ENCODE measurements around the gene RNASE4.
A peak's percentile ranks its signal among the peaks of the same experiment; 100 is the strongest.

RNASE4 gene

DNA sequence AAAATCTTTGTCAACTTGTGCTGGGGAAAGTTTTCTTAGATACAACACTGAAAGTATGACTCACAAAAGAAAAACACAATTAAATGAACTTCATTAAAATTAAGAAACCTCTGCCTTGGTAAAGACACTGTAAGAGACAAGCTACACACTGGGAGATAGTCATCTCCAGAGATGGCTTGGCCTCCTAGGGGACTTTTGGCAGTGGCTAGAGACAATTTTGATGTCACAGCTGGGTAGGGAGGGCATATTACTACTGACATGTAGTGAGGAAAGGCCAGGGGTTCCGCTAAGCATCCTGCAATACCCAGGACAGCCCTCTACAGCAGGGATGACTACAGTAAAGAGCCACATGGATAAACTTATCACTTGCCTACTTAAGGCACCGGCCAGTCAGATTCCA is 8.7 kb upstream of the RNASE4 start:
- no peak for DNase-seq (ENCODE audit: low read depth)

DNA sequence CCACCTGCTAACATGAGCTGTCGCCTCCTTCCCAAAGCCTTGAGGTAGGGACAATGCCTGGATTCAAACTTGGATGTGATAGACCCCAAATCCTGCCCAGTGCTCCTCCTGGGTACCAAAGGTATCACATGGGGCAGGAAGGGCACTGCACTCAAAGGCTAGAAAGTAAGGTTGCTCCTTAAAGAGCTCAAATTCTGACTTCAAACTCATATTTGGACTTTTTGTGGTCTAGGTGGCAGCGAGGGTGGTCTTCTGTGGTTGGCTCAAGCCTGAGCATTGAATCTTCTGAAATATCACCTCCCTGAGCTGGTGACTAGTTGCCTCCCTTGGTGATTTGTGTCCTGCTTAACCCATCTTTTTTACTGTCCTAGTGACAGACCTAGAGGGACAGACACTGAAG is 8.3 kb upstream of the RNASE4 start:
- no peak for DNase-seq (ENCODE audit: low read depth)

DNA sequence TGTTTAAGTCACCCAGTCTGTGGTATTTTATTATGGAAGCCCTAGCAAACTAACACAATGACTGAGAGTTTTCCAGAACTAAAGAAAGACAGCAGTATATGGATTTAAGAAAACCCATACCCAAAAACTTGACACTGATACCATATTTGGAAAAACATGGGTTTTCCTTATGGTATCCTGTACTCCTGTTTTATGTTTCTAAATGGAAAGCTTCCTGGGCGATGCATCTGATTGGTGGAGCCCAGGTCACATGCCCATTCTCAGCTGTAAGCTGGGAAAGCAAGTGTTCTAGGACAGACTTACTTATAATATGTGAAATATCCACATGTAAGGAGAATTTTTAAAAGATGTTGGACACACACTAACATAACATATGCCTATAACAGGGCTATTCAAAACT is 4.5 kb upstream of the RNASE4 start:
- DNase-seq (ENCODE audit: low read depth): no peak

DNA sequence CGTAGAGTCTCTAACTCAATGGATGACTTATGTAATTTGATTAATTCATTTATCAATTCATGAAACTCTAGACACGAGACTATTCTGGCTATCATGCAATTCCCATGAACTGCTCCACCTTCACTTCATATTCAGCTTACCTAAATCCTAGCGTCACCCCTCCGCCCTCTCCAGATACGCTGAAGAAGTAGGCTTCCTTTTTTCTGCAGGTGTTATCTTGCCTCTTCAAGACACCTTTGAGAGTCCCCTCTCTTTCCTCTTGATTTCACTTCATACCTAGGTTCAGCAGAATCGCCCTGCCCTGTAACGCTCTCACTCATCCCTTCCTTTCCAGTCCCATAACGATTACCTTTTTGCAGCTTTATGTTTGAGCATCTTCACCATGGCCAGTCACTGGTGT is 4.0 kb upstream of the RNASE4 start:
- no peak for DNase-seq (ENCODE audit: low read depth)

DNA sequence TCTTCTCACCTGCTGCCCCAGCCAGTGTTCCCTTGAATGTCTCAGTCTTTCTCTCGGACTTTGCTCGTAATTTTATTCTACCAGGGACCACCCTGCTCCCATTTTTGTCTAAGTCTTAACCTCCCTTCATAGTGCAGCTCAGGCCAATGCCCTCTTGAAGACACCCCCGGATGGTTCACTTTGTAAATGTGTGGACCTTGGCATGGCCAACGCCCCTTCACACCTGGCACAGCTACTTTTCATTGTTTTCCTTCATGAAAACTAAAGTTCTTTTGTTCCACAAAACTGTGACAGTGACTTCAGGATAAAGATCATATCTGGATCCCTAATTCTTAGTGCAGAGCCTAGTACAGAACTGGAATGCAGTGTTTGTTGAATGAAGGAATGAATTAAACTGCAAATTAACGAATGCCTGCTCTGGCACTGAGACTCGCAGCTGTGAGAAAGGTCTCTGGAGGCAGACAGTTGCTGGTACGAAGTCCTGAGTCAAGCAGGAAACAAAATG is 3.5 kb upstream of the RNASE4 start:
- DNase-seq (ENCODE audit: low read depth): no peak

DNA sequence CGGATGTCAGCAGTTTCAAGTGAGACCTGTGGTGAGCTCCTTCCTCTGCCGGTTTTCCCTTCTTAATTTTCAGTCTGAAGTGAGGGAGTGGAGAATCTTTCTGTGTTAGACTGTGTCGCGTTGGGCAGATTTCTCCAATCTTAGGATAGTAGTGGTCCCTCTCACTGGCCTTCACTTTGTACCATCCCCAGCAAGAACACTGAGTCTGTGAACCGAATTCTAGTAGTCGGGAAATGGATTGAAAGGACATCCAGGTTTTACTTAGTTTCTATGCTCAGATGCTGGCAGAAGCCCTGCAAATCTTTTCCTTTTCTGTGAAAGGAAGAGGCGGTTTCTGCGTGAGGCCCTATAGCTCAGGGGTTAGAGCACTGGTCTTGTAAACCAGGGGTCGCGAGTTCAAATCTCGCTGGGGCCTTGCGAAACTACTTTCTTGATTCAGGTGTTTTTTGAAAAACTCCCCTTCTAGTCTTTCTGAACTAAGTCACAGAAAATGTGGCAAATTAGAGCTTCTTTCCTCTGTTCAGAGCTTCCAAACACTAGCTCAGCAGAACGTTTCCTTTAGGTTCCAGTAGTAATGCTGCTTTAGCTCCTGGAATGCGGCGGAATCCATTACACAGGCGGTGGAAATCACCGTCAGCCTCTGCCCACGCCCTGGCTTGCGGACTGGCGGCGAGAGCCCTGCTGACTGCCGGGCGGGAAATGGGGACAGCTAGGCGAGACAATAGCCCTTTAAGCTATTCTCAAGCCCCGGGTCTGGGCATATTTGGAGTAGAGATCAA is 2.8 kb upstream of the RNASE4 start:
- DNase-seq (ENCODE audit: low read depth): peak; percentile 68

DNA sequence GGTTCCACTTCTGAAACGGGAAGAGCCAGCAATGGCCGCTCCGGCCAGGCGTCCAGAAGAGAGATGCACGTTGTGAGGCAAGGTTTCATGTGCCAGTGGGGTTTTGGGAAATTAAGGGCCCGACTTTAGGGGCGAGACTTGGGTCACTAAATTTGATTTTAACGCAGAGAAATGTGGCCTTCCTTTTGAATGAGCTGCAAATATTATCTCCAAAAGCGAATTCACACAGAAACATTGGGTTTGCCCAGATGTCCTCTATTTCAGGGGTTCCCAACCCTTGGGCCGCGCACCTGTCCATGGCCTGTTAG is 2.3 kb upstream of the RNASE4 start:
- no peak for DNase-seq (ENCODE audit: low read depth)

DNA sequence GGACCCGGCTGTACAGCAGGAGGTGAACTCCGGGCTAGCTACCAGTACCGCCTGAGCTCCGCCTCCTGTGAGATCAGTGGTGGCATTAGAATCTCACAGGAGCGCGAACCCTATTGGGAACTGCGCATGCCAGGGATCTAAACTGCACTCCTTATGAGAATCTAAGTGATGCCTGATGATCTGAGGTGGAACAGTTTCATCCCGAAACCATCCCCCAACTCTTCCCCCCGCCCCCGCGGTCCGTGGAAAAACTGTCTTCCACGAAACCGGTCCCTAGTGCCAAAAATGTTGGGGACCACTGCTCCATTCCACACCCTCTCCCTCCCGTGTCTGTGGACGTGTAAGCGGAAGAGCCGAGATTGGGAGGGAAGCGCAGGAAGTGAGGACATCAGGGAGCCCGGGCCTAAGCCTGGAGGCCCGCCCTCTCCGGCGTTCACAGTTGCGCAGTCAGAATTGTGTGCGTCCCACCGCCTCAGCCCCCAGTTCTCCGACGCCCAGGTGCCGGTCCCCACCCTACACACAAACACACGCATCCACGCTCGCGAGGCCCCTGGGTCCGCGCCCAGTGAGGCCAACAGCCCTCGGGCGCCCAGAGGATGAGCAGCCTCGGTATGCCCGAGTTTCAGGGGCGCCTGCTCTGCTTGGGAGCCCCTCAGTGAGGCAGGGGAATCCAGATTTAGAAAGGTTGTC is 1.8 kb upstream of the RNASE4 start:
- DNase-seq (ENCODE audit: low read depth): peak; percentile 80

DNA sequence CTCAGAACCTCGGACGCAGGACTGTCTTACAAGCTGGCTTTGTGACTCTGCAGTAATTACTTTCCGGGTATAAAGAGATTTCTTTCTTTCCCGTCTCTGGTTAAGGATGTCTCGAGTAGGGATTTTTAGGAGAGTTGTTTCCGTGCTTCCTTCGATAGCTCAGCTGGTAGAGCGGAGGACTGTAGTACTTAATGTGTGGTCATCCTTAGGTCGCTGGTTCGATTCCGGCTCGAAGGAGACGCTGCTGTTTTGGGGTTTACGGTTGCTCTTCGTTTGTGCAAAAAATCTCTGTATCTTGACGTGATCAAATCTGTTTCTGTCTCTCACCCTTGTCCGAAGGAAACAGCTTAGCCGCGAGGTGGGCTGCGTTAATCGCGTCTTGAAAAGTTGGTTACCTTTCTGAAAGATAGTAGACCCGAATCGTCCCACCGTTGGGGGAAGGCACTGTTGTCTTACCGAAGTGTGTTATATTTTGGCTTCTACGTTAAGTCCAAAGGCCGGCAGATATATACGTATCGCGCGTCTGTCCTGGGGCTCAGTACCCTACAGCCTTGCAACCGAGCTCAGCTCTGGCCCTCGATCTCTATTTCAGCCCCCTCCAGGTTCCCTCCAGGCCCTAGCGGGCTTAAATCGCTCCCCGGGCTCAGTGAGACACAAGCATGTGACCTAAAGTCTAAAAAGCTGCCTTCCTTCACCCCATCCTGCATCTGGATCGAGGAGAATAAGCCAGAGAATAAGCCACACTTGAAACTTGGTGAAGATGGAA is 1.1 kb upstream of the RNASE4 start:
- DNase-seq (ENCODE audit: low read depth): peak; percentile 87

DNA sequence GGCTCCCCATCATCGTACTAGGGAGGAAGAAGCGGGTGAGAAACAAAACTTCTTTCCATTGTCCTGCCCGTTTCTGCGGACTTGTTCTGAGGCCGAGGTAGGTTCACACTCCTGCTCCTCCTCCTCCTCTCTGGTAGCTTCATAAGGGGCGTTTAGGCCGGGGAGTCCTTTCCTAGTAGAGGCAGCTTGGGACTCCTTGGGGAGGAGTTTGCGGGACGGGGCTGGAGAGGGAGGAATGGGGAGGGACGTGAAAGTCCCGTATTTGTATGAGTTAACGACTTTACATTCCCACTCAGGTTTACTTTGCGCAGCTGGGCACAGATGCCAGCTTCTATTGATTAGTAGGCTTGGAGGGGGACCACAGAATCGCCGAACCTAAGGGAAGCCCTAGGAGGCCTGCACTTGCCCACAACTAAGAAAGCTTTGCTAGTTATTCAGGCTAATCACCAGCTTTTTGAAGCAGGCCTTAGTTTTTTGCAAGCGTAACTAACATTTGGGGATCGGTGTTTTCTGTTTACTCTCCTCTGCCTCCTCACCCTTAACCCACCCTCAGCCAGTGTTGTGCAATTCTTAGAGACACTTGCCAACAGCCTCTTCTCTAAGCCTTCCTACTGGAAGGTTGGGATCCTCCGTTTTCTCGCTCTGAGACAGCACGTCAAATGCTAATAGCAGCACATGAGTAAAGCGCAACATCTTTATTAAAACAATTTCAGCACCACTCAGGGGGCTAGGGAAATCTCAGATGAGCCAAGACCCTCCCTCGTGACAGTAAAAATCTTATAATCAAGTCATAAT is 499 bp downstream of the RNASE4 start:
- DNase-seq (ENCODE audit: low read depth): no peak

DNA sequence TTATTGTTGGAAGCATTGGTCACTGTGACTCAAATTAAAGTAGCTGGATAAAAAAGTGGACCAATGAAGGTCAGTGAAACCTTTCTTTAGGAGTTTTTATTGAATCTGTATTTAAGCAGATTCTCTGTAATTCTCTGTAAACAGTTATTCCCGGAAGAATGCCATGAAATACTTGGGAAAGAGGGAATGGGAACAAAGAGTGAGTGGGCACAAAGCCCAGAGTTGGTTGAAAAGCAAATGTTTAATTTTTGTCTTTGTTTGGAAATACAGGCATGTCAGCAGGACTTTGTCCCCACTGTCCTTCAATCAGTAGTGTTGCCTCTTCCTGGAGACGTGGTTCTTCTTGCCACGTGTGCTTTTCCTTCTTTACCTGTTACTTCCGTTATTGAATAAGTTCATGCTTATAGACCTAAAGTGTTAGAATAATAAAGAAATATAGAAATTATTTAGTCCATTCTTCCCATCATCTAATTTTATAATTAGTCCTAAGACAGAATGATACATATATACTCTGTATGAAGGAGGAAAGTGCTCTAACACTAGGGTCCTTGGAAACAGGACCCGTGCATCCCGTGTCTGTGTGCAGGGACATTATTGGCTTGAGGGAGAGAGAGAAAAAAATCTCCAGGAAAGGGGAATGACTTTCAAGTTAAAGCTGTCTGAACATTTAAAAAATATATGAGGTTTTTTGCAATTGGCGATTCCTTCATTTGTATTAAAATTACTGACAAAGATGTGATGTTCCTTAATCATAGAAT is 2.2 kb downstream of the RNASE4 start:
- no peak for DNase-seq (ENCODE audit: low read depth)

DNA sequence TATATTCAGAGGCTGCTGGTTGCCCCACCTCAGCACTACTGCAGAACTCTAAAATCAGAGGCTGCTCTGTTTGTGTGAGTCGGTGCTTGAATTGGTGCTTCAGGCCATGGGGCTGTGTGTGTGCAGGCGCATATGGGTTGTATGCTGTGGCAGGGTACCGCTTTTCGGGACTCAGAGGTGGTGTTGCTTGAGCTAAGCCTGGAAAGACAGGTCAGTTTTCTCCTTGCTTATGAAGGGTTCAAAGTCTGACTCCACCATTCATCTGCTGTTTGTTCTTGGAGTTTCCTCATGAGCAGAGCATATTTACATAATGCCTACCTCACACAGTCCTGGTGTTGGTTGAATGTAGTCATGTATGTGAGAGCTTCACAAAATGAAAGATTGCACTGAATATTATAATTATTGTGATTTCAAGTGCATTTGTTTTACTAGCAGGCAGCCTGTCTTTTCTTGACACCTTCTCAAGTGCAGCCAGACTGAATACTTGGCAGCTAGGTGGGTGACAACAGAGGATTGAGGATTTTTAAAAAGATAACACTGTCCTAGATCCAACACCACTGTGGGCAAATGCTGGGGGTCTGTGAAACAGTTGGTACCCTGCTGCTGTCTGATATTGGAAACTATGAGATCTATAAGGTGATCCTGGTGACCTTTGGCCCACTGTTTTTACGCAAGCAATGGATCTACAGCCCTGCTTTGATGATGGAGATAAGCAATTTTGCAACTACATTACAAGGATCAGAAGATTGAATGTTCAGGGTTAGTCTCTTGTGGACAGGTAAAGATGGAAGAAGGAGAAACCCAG is 3.2 kb downstream of the RNASE4 start:
- no peak for DNase-seq (ENCODE audit: low read depth)

DNA sequence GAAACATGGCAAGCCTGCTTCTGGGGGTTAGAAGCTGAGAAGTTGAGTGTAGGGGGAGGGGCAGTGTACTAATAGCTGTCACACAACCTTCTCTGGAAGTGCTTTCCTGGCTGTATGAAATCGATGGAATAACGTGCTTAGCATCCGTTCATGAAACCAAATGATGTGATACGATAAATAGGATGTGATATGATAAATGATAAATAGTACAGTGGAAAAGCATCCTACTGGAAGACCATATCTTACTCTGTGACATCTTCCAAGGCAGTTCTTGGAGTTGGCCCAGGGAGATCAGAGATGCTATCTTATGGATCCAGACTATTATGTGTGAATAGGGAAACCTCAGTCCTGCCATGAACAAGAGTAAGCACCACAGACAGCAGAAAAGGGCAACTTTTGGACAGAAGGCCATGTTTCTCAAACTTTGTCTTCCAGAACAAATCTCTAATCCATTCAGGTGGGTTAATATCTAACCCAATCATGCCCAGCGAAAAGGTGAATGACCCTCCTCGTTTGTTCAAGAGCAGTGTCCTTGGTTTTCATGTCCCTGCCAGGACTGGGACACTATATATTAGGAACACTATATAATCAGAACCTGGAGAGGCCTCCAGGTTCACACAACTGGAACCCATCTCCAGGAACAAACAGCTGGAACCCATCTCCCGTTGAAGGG is 3.9 kb downstream of the RNASE4 start, which contains the start of gene ANG:
Gene ANG (plus strand): TSS at position 598 of the 673 bp plus-strand sequence. CDS start 4,801 bp downstream, outside the sequence.
- DNase-seq (ENCODE audit: low read depth): no peak

DNA sequence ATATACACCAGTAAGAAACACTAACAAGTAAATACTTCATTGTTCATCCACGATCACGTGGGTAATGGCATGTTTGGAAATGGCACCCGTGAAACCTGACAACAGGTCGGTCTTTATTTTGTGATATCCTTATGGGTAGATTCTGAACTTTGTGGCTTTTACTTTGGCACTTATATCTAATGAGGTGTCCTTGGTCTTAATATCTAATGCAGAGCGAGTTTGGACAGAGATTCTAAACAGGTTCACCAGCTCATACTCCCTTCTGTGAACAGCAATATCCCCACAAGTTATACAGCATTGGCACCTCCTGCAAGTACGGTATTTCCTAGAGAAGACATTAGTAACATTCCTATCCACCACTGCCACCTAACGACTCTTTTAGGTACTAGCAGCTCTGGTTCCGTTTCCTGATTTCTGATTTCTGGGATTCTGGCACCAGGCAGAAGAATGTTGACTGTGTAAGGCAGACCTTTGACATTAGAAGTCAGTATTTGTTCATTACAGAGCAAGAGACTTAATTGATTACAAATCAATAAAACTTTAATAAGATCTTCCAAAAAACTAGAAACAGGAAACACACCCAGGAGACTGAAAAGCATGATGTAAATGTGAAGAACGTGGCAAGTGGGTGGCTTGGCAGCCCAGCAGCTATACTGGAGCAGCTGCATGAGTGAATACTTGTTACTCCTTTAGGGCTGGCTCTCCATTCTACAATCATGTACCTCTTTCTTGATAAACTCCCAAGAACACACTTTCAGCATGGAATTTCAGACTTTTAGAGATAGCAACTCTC is 6.7 kb downstream of the RNASE4 start:
- no peak for DNase-seq (ENCODE audit: low read depth)

DNA sequence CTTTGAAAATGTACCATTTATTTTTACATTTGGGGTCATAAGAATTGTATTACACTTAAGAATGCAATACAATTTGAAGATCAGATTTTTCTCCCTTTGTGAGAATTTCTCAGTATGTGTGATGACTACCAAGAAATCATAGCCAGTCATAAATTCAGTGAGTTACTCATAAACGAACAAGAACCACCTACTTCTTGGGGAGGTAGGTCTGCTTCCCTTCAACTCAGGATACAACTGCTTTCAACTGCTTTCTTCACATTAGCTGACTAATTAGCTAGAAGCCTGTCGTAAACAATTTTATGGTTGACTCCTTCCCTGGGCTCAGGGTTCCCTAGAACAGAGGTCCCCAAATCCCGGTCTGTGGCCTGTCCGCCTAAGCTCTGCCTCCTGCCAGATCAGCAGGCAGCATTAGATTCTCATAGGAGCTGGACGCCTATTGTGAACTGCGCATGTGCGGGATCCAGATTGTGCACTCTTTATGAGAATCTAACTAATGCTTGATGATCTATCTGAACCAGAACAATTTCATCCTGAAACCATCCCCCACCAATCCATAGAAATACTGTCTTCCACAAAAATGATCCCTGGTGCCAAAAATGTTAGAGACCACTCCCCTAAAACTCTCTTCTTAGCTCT is 7.9 kb downstream of the RNASE4 start:
- no peak for DNase-seq (ENCODE audit: low read depth)

DNA sequence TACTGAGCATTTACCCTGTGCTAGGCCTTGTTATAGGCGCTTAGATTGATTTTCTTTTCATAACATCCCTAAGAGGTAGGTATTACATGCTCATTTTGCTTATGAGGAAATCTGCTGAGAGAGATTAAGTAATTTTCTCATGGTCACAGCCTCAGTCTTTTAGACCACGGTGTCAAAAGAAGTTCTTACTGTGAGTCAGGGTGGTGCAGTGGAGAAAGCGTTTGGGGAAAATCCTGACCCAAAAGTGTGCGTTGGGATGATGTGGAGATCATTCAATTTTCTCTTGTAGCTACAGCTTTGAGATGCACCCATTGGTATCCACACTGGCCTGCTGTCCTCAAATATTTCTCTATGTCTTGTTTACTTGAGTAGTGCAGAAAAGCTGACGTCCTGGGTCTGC is 12.4 kb downstream of the RNASE4 start:
- no peak for DNase-seq (ENCODE audit: low read depth)

DNA sequence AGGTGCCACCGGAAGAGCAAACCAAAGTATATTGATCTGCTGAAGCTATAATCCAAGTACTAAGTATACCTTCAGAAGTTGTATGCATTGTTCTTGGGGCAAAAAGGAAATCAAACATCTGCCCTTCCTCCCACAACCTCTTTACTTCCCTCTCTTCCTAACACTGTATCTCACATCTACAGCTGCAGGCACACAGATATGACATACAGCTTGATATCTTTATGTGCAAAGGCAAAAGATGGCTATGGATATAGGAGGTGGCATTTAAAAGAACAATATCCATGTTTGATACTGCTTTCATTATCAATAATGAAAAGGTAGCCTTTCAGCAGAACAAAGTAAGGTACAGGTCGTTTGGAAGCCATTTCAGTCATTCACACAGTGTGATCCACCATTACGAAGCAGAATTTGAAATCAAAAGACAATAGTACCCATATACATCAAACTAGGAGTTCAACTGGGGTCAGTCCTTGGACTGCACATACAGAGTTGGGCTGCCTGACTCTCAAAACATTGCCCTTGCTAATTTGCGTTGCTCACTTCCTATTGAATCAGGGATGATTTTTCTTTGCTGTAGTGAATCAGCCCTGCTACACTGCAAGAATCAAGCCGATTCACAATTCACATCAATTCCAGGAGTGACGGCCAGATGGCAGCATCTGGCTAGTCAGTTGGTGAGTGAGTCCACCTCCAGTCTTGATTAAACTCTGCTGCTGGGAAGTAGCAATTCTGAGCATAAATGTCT is 13.1 kb downstream of the RNASE4 start:
- DNase-seq (ENCODE audit: low read depth): no peak

DNA sequence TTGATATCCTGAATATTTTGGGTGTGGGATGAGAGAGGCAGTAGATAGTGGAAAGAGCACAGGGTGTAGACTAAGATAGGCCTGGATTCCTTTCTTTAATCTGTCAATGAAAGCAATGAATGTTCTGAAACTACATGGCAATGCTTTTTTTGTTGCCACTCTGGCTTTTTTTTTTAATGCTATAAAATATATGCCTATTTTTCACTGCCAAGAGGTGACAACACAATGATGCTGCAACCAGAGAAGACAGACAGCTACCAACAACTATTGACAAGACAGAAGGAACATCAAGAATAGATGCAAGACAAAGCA is 13.6 kb downstream of the RNASE4 start:
- DNase-seq (ENCODE audit: low read depth): no peak
